Measurements from ENCODE around the gene LIMK2.
"Not testable (repeated sequence)": the region's sequence is repeated elsewhere in the genome, so short reads cannot be mapped to it uniquely, and the experiment has no call there.

The LIMK2 gene

GRCh38 chr22:31244943-31245451 lies 32.9 kb downstream of the LIMK2 start:
- TF ChIP-seq CTCF (conservative IDR thresholded peaks at IDR 0.05; ENCODE audit: control insufficient read depth, insufficient read depth, low read depth, low read length): no peak
- no peak for DNase-seq (ENCODE audit: low read depth)
- H3K4me3 ChIP-seq (ENCODE audit: control insufficient read depth, low read depth, low read length): no peak overlapping the region

- DNase-seq (ENCODE audit: low read depth); H3K4me3 ChIP-seq (ENCODE audit: control insufficient read depth, low read depth, low read length): not testable (repeated sequence)
Observed at GRCh38 chr22:31245998-31246397, 33.9 kb downstream of the LIMK2 start.

GRCh38 chr22:31246687-31247086 lies 34.6 kb downstream of the LIMK2 start:
- no peak overlapping the region for H3K4me3 ChIP-seq (ENCODE audit: control insufficient read depth, low read depth, low read length)
- TF ChIP-seq CTCF (conservative IDR thresholded peaks at IDR 0.05; ENCODE audit: control insufficient read depth, insufficient read depth, low read depth, low read length): no peak
- DNase-seq (ENCODE audit: low read depth): no peak

GRCh38 chr22:31247726-31248125 lies 35.6 kb downstream of the LIMK2 start:
- no peak for TF ChIP-seq CTCF (conservative IDR thresholded peaks at IDR 0.05; ENCODE audit: control insufficient read depth, insufficient read depth, low read depth, low read length)
- DNase-seq (ENCODE audit: low read depth): no peak
- H3K4me3 ChIP-seq (ENCODE audit: control insufficient read depth, low read depth, low read length): peak overlapping the region; percentile 68

GRCh38 chr22:31248138-31248745 lies 36.1 kb downstream of the LIMK2 start:
- no peak for TF ChIP-seq CTCF (conservative IDR thresholded peaks at IDR 0.05; ENCODE audit: control insufficient read depth, insufficient read depth, low read depth, low read length)
- peak overlapping the region; percentile 68 for H3K4me3 ChIP-seq (ENCODE audit: control insufficient read depth, low read depth, low read length)
- peak; percentile 88 for DNase-seq (ENCODE audit: low read depth)

- TF ChIP-seq CTCF (conservative IDR thresholded peaks at IDR 0.05; ENCODE audit: control insufficient read depth, insufficient read depth, low read depth, low read length): no peak
- peak overlapping the region; percentile 68 for H3K4me3 ChIP-seq (ENCODE audit: control insufficient read depth, low read depth, low read length)
- no peak for DNase-seq (ENCODE audit: low read depth)
Observed at GRCh38 chr22:31248965-31249958, 37.2 kb downstream of the LIMK2 start.

Measured in fibroblast of mammary gland (primary cell).